K562 (cell line): Measurements from ENCODE around the gene CCDC141.

ENCODE experiments used
- ATF3 ChIP-seq, 2 experiments: fragments of 450-650 bp in 1 of 2; sonication (generic) in 1 of 2; formaldehyde crosslinking in 1 of 2; IDR thresholded peaks in 1 of 2; conservative IDR thresholded peaks in 1 of 2; 2 replicates each; pipeline versions ENCODE4 v1.6.1 to v1.8.1; 2016 to 2023; ENCODE audit warnings: mild to moderate bottlenecking in 2 of 2, moderate library complexity in 2 of 2, inconsistent platforms in 1 of 2, missing genetic modification reagents in 1 of 2
- CREB1 ChIP-seq, 2 experiments: sonication (generic) in 1 of 2; formaldehyde crosslinking in 1 of 2; IDR thresholded peaks; 2 replicates each; pipeline versions ENCODE4 v1.6.1 to v1.8.0; 2012 to 2022; ENCODE audit warnings: inconsistent platforms in 1 of 2, mild to moderate bottlenecking in 1 of 2, missing genetic modification reagents in 1 of 2, moderate library complexity in 1 of 2
- GATA2 ChIP-seq: sonication (generic); formaldehyde crosslinking; IDR thresholded peaks from 2 replicates; pipeline ENCODE4 v1.4.0; 2020; ENCODE audit warnings: mild to moderate bottlenecking, missing genetic modification reagents
- HDAC6 ChIP-seq: IDR thresholded peaks from 2 replicates; pipeline ENCODE4 v1.6.1; 2012; ENCODE audit warnings: low read depth, mild to moderate bottlenecking, control low read depth, inconsistent platforms, low read length, moderate library complexity
- NBN ChIP-seq: fragments of 450-650 bp; IDR thresholded peaks from 2 replicates; pipeline ENCODE4 v1.6.1; 2016; ENCODE audit warnings: low read depth, mild to moderate bottlenecking
- RBFOX2 ChIP-seq: fragments of 200-400 bp; formaldehyde crosslinking; IDR thresholded peaks from 2 replicates; pipeline ENCODE4 v1.6.1; 2017; ENCODE audit warnings: low read depth, mild to moderate bottlenecking, low read length, moderate library complexity
- SFPQ ChIP-seq: fragments of 200-400 bp; formaldehyde crosslinking; IDR thresholded peaks from 2 replicates; pipeline ENCODE4 v1.6.1; 2017; ENCODE audit warnings: mild to moderate bottlenecking, low read depth, low read length, moderate library complexity
- ZBED1 ChIP-seq: IDR thresholded peaks from 2 replicates; pipeline ENCODE4 v1.6.1; 2014
- ZFPM2 ChIP-seq: fragments of 250-450 bp; sonication (Bioruptor Pico); IDR thresholded peaks from 2 replicates; pipeline ENCODE4 v1.5.1; 2022; ENCODE audit warnings: mild to moderate bottlenecking
- ZNF24 ChIP-seq: fragments of 450-650 bp; IDR thresholded peaks from 2 replicates; pipeline ENCODE4 v1.6.1; 2016
- TF ChIP-seq, protein P1 (sequence below), 3 experiments: IDR thresholded peaks in 2 of 3; conservative IDR thresholded peaks in 1 of 3; 2 replicates each; pipeline ENCODE4 v1.5.1; 2011 to 2012; ENCODE audit warnings: low read length in 3 of 3, mild to moderate bottlenecking in 3 of 3, control low read depth in 2 of 3, improper control_type of control experiment in 1 of 3, inconsistent platforms in 1 of 3, low read depth in 1 of 3, mixed read lengths in 1 of 3, moderate library complexity in 1 of 3; ENCODE audit not compliant: insufficient read depth in 2 of 3
- TF ChIP-seq, protein P2 (sequence below): IDR thresholded peaks from 3 replicates; pipeline ENCODE4 v1.6.1; 2011; ENCODE audit warnings: borderline replicate concordance, mild to moderate bottlenecking, moderate library complexity; ENCODE audit not compliant: insufficient read length; ENCODE audit errors: extremely low read depth

DNA sequence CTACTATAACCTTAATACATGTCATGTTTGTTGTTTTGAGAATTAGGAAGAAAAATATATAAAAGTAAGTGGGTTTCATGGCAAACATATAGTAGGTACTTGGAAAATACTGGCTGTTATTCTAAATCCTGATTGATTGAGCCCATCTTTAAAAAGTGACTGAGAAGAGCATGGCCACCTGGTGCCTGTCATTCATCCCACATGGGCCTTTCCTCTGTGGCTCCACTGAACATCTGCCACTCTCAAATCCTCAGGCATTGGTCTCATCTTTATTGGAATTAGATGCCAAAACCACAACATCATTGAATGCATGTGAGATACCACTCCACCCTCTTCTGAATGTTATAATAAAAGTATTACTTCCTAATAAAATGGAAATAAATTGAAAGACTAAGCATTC, 141.1 kb downstream of the CCDC141 start:
- TF ChIP-seq ZFPM2 (no peak), NBN (no peak), HDAC6 (no peak), RBFOX2 (no peak), GATA2 (no peak), ATF3 (IDR thresholded peaks at IDR 0.05) (no peak), ATF3 (CRISPR knock-in tag; conservative IDR thresholded peaks at IDR 0.05) (no peak), ZBED1 (no peak), ZNF24 (no peak), CREB1 (IDR thresholded peaks at IDR 0.05) (no peak), CREB1 (CRISPR knock-in tag; IDR thresholded peaks at IDR 0.05) (no peak), SFPQ (no peak)
- TF ChIP-seq, protein P1, sequence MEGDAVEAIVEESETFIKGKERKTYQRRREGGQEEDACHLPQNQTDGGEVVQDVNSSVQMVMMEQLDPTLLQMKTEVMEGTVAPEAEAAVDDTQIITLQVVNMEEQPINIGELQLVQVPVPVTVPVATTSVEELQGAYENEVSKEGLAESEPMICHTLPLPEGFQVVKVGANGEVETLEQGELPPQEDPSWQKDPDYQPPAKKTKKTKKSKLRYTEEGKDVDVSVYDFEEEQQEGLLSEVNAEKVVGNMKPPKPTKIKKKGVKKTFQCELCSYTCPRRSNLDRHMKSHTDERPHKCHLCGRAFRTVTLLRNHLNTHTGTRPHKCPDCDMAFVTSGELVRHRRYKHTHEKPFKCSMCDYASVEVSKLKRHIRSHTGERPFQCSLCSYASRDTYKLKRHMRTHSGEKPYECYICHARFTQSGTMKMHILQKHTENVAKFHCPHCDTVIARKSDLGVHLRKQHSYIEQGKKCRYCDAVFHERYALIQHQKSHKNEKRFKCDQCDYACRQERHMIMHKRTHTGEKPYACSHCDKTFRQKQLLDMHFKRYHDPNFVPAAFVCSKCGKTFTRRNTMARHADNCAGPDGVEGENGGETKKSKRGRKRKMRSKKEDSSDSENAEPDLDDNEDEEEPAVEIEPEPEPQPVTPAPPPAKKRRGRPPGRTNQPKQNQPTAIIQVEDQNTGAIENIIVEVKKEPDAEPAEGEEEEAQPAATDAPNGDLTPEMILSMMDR (IDR thresholded peaks at IDR 0.05 in 2 of 3, conservative IDR thresholded peaks at IDR 0.05 in 1 of 3; ENCODE audit: insufficient read depth in 2 of 3, low read depth in 1 of 3, low read length in 3 of 3) = no peak
- TF ChIP-seq, protein P2, sequence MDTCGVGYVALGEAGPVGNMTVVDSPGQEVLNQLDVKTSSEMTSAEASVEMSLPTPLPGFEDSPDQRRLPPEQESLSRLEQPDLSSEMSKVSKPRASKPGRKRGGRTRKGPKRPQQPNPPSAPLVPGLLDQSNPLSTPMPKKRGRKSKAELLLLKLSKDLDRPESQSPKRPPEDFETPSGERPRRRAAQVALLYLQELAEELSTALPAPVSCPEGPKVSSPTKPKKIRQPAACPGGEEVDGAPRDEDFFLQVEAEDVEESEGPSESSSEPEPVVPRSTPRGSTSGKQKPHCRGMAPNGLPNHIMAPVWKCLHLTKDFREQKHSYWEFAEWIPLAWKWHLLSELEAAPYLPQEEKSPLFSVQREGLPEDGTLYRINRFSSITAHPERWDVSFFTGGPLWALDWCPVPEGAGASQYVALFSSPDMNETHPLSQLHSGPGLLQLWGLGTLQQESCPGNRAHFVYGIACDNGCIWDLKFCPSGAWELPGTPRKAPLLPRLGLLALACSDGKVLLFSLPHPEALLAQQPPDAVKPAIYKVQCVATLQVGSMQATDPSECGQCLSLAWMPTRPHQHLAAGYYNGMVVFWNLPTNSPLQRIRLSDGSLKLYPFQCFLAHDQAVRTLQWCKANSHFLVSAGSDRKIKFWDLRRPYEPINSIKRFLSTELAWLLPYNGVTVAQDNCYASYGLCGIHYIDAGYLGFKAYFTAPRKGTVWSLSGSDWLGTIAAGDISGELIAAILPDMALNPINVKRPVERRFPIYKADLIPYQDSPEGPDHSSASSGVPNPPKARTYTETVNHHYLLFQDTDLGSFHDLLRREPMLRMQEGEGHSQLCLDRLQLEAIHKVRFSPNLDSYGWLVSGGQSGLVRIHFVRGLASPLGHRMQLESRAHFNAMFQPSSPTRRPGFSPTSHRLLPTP = no peak
